Uterus (tissue), 4 donors: ENCODE results near the gene CLDN7. TPM values are rescaled to one million over a fixed set of nuclear protein-coding genes. Genes with fewer than 3 reads are reported as not detected.

Experiments
- DNase-seq, 2 donors: peaks; one replicate each; pipeline ENCODE4 v3.0.0-alpha.2; 2019 to 2020
- H3K27ac ChIP-seq, 2 donors: fragments of 200-600 bp; sonication (generic); 1 replicate in 1 of 2; 2 replicates in 1 of 2; pipeline ENCODE4 v1.5.1; 2016 to 2018
- H3K27me3 ChIP-seq, 2 donors: fragments of 200-600 bp; sonication (generic); one replicate each; pipeline ENCODE4 v1.5.1; 2018 to 2019; ENCODE audit warnings: control low read depth in 1 of 2
- H3K36me3 ChIP-seq, 2 donors: fragments of 200-600 bp; sonication (generic); one replicate each; pipeline ENCODE4 v1.5.1; 2019; ENCODE audit warnings: control low read depth in 1 of 2
- H3K4me1 ChIP-seq, 2 donors: fragments of 200-600 bp; sonication (generic); one replicate each; pipeline ENCODE4 v1.5.1; 2018 to 2019; ENCODE audit warnings: control low read depth in 1 of 2
- H3K4me3 ChIP-seq, 2 donors: fragments of 200-600 bp; sonication (generic); 1 replicate in 1 of 2; 2 replicates in 1 of 2; pipeline ENCODE4 v1.5.1; 2018 to 2019; ENCODE audit warnings: mild to moderate bottlenecking in 1 of 2
- H3K9me3 ChIP-seq, 2 donors: fragments of 200-600 bp; sonication (generic); one replicate each; pipeline ENCODE4 v1.5.1; 2019; ENCODE audit warnings: control low read depth in 1 of 2
- POLR2A ChIP-seq, 2 donors: fragments of 450-650 bp; IDR thresholded peaks; one replicate each; pipeline ENCODE4 v1.6.1; 2016; ENCODE audit warnings: antibody characterized with exemption in 2 of 2, mild to moderate bottlenecking in 1 of 2, moderate library complexity in 1 of 2
- intact Hi-C: fragments of 100-400 bp; cut with DNase I; formaldehyde crosslinking; loops from one replicate; pipeline ENCODE4 v1.15.1; 2023; ENCODE audit warnings: low total_unique reads
- total RNA-seq, 4 donors: library from RNA; depleted of rRNA in 3 of 4; stranded (reverse); fragments of >200 nt in 3 of 4; gene quantifications; one replicate each; pipeline versions ENCODE4 v1.1.0 to v1.2.4, GENCODE V29; 2014 to 2023
- TF ChIP-seq, protein P1 (sequence below), 4 experiments: fragments of 200-600 bp in 2 of 4; fragments of 450-650 bp in 2 of 4; sonication (generic) in 2 of 4; IDR thresholded peaks; one replicate each; pipeline ENCODE4 v1.5.1; 2016 to 2019; ENCODE audit warnings: antibody characterized with exemption in 4 of 4, mild to moderate bottlenecking in 2 of 4, moderate library complexity in 1 of 4
- donor health status: DM: yes; HTN: yes; CAD: no.

The CLDN7 gene
- total RNA-seq, 4 donors from 2014 or later: 0.29 to 24.4 (median 0.68) TPM

DNA sequence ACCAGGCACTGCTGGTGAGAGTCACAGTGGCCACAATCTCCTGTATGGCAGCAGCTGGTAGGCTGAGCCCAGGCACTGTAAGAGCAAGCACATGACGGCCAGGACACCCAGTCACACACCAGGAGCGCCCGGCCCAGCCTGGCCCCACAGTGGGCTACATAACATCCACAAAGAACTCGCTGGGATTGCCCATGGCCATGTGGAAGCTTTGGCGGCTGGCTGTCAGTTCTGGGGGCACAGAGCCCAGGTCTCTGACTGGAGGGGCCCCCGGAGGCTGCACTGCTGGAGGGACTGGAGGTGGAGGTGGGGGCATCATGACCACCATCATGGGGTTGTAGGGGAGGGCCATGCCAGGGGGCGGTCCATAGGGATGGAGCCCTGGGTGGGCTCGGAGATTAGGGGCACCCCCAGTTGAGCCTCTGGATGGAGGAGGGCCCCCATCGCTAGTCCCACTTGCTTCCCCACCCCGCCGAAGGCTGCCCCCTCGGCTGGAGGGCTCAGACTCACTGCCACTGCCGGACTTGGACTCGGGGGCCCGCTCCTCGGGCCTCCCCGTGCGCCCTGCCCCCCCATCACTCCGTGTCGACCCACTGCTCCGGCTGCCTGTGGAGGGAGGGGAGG is 36.5 kb downstream of the CLDN7 start:
- H3K9me3 ChIP-seq: no peaks in the 10 kb centered on the region
- DNase-seq: no peak
- no peaks in the 10 kb centered on the region for H3K36me3 ChIP-seq
- intact Hi-C loops: no loop called here
- no peaks in the 10 kb centered on the region for H3K4me1 ChIP-seq
- H3K27me3 ChIP-seq: no peaks in the 10 kb centered on the region
- H3K27ac ChIP-seq: peak overlapping the region in 1 of 2 donors; percentile 2
- TF ChIP-seq, protein P1, sequence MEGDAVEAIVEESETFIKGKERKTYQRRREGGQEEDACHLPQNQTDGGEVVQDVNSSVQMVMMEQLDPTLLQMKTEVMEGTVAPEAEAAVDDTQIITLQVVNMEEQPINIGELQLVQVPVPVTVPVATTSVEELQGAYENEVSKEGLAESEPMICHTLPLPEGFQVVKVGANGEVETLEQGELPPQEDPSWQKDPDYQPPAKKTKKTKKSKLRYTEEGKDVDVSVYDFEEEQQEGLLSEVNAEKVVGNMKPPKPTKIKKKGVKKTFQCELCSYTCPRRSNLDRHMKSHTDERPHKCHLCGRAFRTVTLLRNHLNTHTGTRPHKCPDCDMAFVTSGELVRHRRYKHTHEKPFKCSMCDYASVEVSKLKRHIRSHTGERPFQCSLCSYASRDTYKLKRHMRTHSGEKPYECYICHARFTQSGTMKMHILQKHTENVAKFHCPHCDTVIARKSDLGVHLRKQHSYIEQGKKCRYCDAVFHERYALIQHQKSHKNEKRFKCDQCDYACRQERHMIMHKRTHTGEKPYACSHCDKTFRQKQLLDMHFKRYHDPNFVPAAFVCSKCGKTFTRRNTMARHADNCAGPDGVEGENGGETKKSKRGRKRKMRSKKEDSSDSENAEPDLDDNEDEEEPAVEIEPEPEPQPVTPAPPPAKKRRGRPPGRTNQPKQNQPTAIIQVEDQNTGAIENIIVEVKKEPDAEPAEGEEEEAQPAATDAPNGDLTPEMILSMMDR (IDR thresholded peaks at IDR 0.05): no peak
- TF ChIP-seq POLR2A (IDR thresholded peaks at IDR 0.05): no peak
- no peak overlapping the region for H3K4me3 ChIP-seq

DNA sequence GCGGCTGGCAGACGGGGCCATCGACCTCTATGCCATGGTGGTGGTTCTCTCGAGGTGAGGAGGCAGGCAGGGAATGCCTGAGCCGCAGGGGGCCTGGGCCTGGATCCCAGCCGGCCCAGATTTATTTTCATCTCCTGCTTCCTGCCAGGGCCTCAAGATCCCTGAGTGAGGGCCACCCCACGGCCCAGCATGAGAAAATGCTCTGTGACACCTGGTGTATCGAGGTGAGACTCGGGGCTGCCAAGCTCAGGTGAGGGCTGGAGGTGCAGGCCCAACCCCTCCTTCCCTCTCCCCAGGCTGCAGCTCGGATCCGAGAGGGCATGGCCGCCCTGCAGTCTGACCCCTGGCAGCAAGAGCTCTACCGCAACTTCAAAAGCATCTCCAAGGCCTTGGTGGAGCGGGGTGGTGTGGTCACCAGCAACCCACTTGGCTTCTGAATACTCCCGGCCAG is 37.6 kb downstream of the CLDN7 start:
- H3K4me3 ChIP-seq: no peak overlapping the region
- TF ChIP-seq, protein P1 (IDR thresholded peaks at IDR 0.05): no peak
- TF ChIP-seq POLR2A (IDR thresholded peaks at IDR 0.05): no peak
- no peaks in the 10 kb centered on the region for H3K4me1 ChIP-seq
- peak overlapping the region in 1 of 2 donors; percentile 2 for H3K27ac ChIP-seq
- intact Hi-C loops: no loop called here
- no peaks in the 10 kb centered on the region for H3K36me3 ChIP-seq
- H3K9me3 ChIP-seq: no peaks in the 10 kb centered on the region
- H3K27me3 ChIP-seq: no peaks in the 10 kb centered on the region
- DNase-seq: no peak

DNA sequence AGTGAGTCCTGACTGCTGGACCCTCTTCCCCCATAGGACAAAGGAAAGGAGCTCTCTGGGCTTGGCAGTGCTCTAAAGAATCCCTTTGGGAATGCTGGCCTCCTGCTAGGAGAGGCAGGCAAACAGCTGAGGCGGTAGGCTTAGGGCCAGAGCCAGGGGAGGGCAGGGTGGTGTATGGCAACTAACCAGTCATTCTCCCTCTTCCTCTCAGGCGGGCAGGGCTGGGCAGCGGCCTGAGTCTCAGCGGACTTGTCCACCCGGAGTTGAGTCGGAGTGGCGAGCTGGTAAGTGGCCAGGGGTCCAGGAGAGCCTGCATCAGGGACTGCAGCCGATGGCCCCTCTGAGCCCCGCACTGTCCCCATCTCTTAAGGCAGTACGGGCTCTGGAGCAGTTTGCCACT is 38.2 kb downstream of the CLDN7 start:
- Histone ChIP-seq H3K4me3 (no peak overlapping the region), H3K4me1 (no peaks in the 10 kb centered on the region), H3K27ac (no peak overlapping the region), H3K36me3 (no peaks in the 10 kb centered on the region), H3K9me3 (no peaks in the 10 kb centered on the region), H3K27me3 (no peaks in the 10 kb centered on the region)
- intact Hi-C loops: no loop called here
- TF ChIP-seq POLR2A (IDR thresholded peaks at IDR 0.05): no peak
- TF ChIP-seq, protein P1 (IDR thresholded peaks at IDR 0.05): no peak
- no peak for DNase-seq

DNA sequence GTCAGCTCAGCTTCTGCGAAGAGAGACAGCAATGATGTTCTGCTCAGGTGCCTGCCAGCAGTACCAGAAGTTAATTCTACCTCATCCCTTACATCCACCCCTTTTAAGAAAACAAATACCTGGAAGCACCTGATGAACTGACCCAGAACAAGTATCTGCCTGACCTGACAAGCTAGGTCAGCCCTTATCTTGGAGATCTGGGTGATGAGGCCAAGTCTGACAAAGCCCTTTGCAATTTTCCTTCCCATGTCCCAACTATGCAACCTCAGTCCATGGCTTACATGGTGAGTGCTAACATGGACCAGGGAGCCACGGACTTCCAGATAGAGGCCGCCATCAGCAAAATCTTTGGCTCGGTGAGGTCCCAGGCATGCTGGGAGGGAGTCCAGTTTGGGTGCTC is 38.9 kb downstream of the CLDN7 start:
- no peaks in the 10 kb centered on the region for H3K27me3 ChIP-seq
- H3K4me1 ChIP-seq: peaks cover 0 to 1% of the 10 kb centered on the region in 2 donors
- H3K27ac ChIP-seq: no peak overlapping the region
- no peaks in the 10 kb centered on the region for H3K36me3 ChIP-seq
- no peaks in the 10 kb centered on the region for H3K9me3 ChIP-seq
- TF ChIP-seq POLR2A (IDR thresholded peaks at IDR 0.05): no peak
- TF ChIP-seq, protein P1 (IDR thresholded peaks at IDR 0.05): no peak
- no peak overlapping the region for H3K4me3 ChIP-seq
- intact Hi-C loops: no loop called here
- DNase-seq: no peak

DNA sequence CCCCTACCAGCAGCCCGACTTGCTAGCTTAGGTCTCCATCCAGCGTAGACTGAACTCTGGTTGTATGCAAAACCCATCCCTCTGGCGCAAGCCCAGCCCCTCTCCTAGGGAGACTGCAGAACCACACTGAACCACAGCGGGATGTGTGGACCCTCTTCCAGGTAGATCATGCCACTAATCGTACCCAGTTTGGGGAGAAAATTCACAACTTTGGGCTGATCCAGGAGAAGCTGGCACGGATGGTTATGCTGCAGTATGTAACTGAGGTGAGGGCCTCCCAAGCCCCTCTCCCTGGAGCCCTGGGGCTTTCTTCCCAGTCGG is 39.3 kb downstream of the CLDN7 start:
- Histone ChIP-seq H3K4me1 (peaks cover 0 to 5% of the 10 kb centered on the region in 2 donors), H3K27me3 (no peaks in the 10 kb centered on the region), H3K27ac (no peak overlapping the region), H3K4me3 (no peak overlapping the region), H3K9me3 (no peaks in the 10 kb centered on the region), H3K36me3 (no peaks in the 10 kb centered on the region)
- no peak for DNase-seq
- TF ChIP-seq POLR2A (IDR thresholded peaks at IDR 0.05): no peak
- TF ChIP-seq, protein P1 (IDR thresholded peaks at IDR 0.05): no peak
- intact Hi-C loops: no loop called here
